NT2/D1 (cell line): ENCODE data around the gene C1GALT1.
"Not testable (repeated sequence)": the region's sequence is repeated elsewhere in the genome, so short reads cannot be mapped to it uniquely, and the experiment has no call there.

Experiments
- DNase-seq: peaks from one replicate; pipeline ENCODE4 v3.0.0-alpha.2; 2011; ENCODE audit warnings: low read depth, low spot score
- H3K27me3 ChIP-seq: 2 replicates; pipeline ENCODE4 v1.6.0; 2011; ENCODE audit warnings: mild to moderate bottlenecking; ENCODE audit not compliant: insufficient read length, insufficient read depth
- H3K36me3 ChIP-seq: 2 replicates; pipeline ENCODE4 v1.6.1; 2011; ENCODE audit warnings: mild to moderate bottlenecking, low read length, mixed read lengths; ENCODE audit not compliant: insufficient read depth, insufficient read length
- H3K4me1 ChIP-seq: 2 replicates; pipeline ENCODE4 v1.5.1; 2011; ENCODE audit not compliant: insufficient read depth, insufficient read length
- H3K4me3 ChIP-seq: 2 replicates; pipeline ENCODE4 v1.5.1; 2011; ENCODE audit warnings: low read depth; ENCODE audit not compliant: insufficient read length
- H3K9ac ChIP-seq: 2 replicates; pipeline ENCODE4 v1.6.0; 2011; ENCODE audit warnings: low read depth; ENCODE audit not compliant: insufficient read length
- H3K9me3 ChIP-seq: 2 replicates; pipeline ENCODE4 v1.5.1; 2011; ENCODE audit warnings: mild to moderate bottlenecking, low read length; ENCODE audit not compliant: insufficient read depth
- SUZ12 ChIP-seq: IDR thresholded peaks from 2 replicates; pipeline ENCODE4 v1.6.1; 2011; ENCODE audit not compliant: insufficient read length, insufficient read depth; ENCODE audit errors: extremely low read depth
- YY1 ChIP-seq: IDR thresholded peaks from 2 replicates; pipeline ENCODE4 v1.6.1; 2011; ENCODE audit not compliant: insufficient read length, insufficient read depth
- ZNF274 ChIP-seq: IDR thresholded peaks from 2 replicates; pipeline ENCODE4 v1.6.1; 2011; ENCODE audit warnings: mild to moderate bottlenecking, low read depth, low read length

C1GALT1 gene

DNA sequence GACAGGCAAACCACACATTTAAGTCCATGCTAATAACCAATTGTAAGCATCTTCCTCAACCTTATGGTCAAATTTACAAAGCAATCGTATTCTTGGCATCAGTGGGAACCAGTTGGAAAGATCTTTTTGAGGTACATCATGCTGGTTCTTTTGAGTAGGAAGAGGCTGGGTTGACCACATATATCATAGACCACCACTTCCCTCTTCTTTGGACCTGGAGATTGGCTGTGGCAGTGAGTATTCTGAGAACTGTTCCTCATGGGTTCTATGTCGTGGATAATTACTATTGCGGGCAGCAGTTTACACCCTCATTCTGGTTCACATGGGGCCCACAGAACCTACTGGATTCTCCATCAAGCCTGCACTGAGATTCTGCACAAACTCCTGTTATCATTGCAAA is 35.5 kb upstream of the C1GALT1 start:
- H3K9me3 ChIP-seq, result peaks cover 15% of the 10 kb centered on the region
- DNase-seq, result no peak
- no peak overlapping the region for H3K4me3 ChIP-seq
- no peak overlapping the region for H3K9ac ChIP-seq
- no peaks in the 10 kb centered on the region for H3K27me3 ChIP-seq
- H3K4me1 ChIP-seq, result no peaks in the 10 kb centered on the region
- TF ChIP-seq YY1 (no peak), ZNF274 (no peak), SUZ12 (no peak)
- no peaks in the 10 kb centered on the region for H3K36me3 ChIP-seq

DNA sequence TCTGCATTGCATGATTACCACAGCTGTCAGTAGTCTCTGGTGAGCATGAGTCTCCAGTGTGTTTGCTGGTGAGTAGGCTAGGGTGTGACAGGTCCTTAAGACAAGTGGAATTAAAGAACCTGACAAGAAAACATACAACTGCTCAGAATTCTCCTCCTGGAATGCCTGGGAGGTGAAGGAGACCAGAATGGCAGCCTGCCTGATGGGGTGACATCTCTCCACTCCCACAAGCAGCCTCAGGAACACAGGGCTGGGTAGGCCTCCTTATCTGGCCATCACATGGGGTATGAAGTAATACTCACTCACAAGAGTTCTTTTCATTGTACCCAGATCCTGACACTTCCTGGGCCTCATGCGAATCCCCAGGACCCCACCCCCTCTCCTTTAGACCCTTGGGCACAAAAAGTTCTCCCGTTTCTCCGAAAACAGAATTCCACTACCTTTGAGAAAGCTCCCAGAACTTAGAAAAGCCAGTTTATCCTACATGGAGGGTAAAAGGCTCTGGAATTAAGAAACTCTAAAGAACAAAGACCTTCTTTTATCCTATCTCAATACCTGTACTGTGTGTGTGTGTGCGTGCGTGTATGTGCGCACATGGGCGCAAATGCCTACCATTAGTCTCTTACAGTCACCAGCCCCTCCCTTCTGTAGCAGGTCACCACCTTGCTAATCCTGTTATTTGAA is 33.4 kb upstream of the C1GALT1 start:
- no peak for TF ChIP-seq SUZ12
- TF ChIP-seq YY1, result no peak
- no peak for TF ChIP-seq ZNF274
- Histone ChIP-seq H3K9me3 (peaks cover 22% of the 10 kb centered on the region), H3K27me3 (no peaks in the 10 kb centered on the region), H3K4me3 (no peak overlapping the region), H3K4me1 (no peaks in the 10 kb centered on the region), H3K36me3 (no peaks in the 10 kb centered on the region), H3K9ac (no peak overlapping the region)
- DNase-seq, result no peak

DNA sequence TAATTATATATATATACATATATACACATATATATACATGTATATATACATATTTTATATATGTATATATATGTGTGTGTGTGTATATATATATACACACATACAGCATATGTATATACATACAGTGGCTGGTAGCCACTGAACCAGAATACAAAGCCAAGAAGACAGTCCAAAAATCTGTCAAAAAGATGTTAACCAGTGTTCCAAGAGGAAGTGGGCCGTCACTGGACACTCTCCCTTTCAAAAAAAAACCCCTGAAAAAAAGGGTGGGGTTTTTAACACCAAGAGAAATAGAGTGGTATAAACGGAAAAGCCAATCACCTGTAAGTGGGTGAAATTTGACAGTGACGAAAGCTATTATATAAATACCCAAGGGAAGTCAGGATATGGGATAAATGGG is 31.1 kb upstream of the C1GALT1 start:
- H3K27me3 ChIP-seq, result no peaks in the 10 kb centered on the region
- no peak for DNase-seq
- H3K36me3 ChIP-seq, result no peaks in the 10 kb centered on the region
- TF ChIP-seq ZNF274, result no peak
- TF ChIP-seq YY1, result no peak
- TF ChIP-seq SUZ12, result no peak
- H3K9me3 ChIP-seq, result peaks cover 16% of the 10 kb centered on the region; the same call in 1 of the 2 replicates
- no peak overlapping the region for H3K9ac ChIP-seq
- no peak overlapping the region for H3K4me3 ChIP-seq
- H3K4me1 ChIP-seq, result no peaks in the 10 kb centered on the region

DNA sequence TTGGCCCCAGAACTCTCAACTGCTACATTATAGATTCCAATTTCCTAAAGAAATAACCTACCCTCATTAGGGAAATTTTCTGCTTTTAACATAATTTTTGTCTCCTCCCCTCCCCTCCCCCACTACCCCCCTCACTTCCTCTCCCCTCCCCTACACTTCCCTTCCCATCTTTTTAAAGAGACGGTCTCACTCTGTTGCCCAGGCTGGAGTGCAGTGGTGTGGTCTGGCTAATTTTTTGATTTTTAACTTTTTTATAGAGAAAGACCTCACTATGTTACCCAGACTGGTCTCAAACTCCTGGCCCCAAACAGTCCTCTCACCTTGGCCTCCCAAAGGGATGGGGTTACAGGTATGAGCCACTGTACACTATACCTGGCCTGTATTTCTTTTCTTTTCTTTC is 30.5 kb upstream of the C1GALT1 start:
- Histone ChIP-seq H3K4me3 (no peak overlapping the region), H3K9me3 (peaks cover 16% of the 10 kb centered on the region; the same call in 1 of the 2 replicates), H3K4me1 (no peaks in the 10 kb centered on the region), H3K9ac (no peak overlapping the region), H3K36me3 (no peaks in the 10 kb centered on the region), H3K27me3 (no peaks in the 10 kb centered on the region)
- TF ChIP-seq ZNF274, result no peak
- no peak for TF ChIP-seq SUZ12
- TF ChIP-seq YY1, result no peak
- DNase-seq, result no peak

DNA sequence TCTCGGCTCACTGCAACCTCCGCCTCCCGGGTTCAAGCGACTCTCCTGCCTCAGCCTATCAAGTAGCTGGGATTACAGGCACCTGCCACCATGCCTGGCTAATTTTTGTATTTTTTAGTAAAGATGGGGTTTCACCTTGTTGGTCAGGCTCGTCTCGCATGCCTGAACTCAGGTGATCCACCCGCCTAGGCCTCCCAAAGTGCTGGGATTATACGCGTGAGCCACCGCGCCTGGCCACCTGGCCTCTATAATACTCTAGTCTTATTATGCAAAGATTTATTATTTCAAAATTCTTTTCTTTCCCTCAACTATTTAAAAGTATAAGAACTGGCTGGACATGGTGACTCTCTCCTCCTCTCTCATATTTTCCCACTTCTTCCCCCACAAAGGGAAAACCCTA is 30.0 kb upstream of the C1GALT1 start:
- H3K9me3 ChIP-seq, result peaks cover 16% of the 10 kb centered on the region; the same call in 1 of the 2 replicates
- no peak overlapping the region for H3K9ac ChIP-seq
- TF ChIP-seq YY1, result no peak
- TF ChIP-seq SUZ12, result no peak
- no peak for TF ChIP-seq ZNF274
- H3K36me3 ChIP-seq, result no peaks in the 10 kb centered on the region
- no peaks in the 10 kb centered on the region for H3K4me1 ChIP-seq
- no peak overlapping the region for H3K4me3 ChIP-seq
- no peak for DNase-seq
- H3K27me3 ChIP-seq, result no peaks in the 10 kb centered on the region

DNA sequence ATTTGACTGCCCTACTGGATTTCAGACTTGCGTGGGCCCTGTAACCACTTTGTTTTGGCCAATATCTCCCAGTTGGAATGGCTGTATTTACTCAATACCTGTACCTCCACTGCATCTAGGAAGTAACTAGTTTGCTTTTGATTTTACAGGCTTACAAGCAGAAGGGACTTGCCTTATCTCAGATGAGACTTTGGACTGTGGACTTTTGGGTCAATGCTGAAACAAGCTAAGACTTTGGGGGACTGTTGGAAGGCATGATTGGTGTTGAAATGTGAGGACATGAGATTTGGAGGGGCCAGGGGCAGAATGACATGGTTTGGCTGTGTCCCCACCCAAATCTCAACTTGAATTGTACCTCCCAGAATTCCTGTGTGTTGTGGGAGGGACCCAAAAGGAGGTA is 28.0 kb upstream of the C1GALT1 start:
- not testable (repeated sequence) for H3K4me1 ChIP-seq, DNase-seq, H3K4me3 ChIP-seq, H3K27me3 ChIP-seq, H3K36me3 ChIP-seq, H3K9ac ChIP-seq
- peaks cover 16% of the 10 kb centered on the region; the same call in 1 of the 2 replicates for H3K9me3 ChIP-seq

DNA sequence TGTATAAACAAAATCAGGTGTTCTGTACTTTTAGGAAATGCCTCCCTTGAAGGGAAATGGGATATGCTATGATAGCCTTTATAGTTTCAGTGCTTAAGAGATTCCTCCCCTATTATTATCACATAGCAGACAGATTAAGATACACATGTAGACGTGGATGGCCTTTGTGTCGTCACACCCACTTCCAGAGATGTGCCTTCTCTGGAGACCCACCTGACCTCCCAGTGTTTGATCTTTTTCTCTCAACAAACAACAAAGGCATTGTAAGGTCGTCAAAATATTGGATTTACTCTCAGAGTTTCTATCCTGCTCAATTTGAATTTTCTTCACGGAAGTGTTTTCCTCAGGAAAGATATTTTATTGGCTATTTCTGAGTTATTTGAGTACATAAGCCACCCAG is 25.7 kb upstream of the C1GALT1 start:
- TF ChIP-seq YY1, result no peak
- no peak for TF ChIP-seq ZNF274
- H3K4me1 ChIP-seq, result no peaks in the 10 kb centered on the region
- H3K4me3 ChIP-seq, result no peak overlapping the region
- DNase-seq, result no peak
- H3K9ac ChIP-seq, result no peak overlapping the region
- H3K36me3 ChIP-seq, result no peaks in the 10 kb centered on the region
- peaks cover 16% of the 10 kb centered on the region; the same call in 1 of the 2 replicates for H3K9me3 ChIP-seq
- no peaks in the 10 kb centered on the region for H3K27me3 ChIP-seq
